H1 (cell line): Measurements from ENCODE around the gene TNN. TPM values are rescaled to one million over a fixed set of nuclear protein-coding genes. Genes with fewer than 3 reads are reported as not detected.

Source experiments
- CHD7 ChIP-seq: fragments of 300-600 bp; sonication (generic); IDR thresholded peaks from 2 replicates; pipeline ENCODE4 v1.7.1; 2012; ENCODE audit warnings: low read length, moderate library complexity, mild to moderate bottlenecking, inconsistent platforms; ENCODE audit not compliant: insufficient replicate concordance
- RAD21 ChIP-seq, 2 experiments: IDR thresholded peaks in 1 of 2; conservative IDR thresholded peaks in 1 of 2; 2 replicates each; pipeline ENCODE4 v1.6.1; 2011; ENCODE audit warnings: low read depth in 2 of 2, low read length in 2 of 2, improper control_type of control experiment in 1 of 2, inconsistent platforms in 1 of 2, mild to moderate bottlenecking in 1 of 2, moderate library complexity in 1 of 2
- RXRA ChIP-seq: IDR thresholded peaks from 2 replicates; pipeline ENCODE4 v1.6.1; 2011; ENCODE audit warnings: low read depth, mild to moderate bottlenecking, low read length, moderate library complexity; ENCODE audit not compliant: insufficient read depth
- polyA plus RNA-seq, 7 experiments: library from polyadenylated mRNA; depleted of rRNA in 3 of 7; stranded (reverse) in 5 of 7; unstranded in 2 of 7; fragments of >200 nt in 5 of 7; fragments of 200-250 nt in 2 of 7; gene quantifications; 1 replicate in 5 of 7; 2 replicates in 1 of 7; 4 replicates in 1 of 7; pipeline versions ENCODE4 v1.2.1 to v1.2.3, GENCODE V29; 2011 to 2013; ENCODE audit warnings: missing spikeins in 2 of 7, mixed read lengths in 2 of 7
- total RNA-seq: library from RNA; stranded (reverse); fragmentation: NEBNext Ultra II Directional; extraction: Animal tissue kit (Norgen Biotek cat#: 25700); gene quantifications from 2 replicates; pipeline ENCODE4 v1.2.1, GENCODE V29; 2021

Gene TNN
- total and polyA plus RNA-seq, 2 of the 8 experiments (the other 6 are each of a cell fraction or from before 2014, with no cell fraction given) = 0.21 to 0.30 TPM

- TF ChIP-seq CHD7 (no peak), RAD21 (IDR thresholded peaks at IDR 0.05 in 1 of 2, conservative IDR thresholded peaks at IDR 0.05 in 1 of 2; ENCODE audit: low read depth in 2 of 2, low read length in 2 of 2) (no peak), RXRA (no peak)
Observed at GRCh38 chr1:175114996-175115395, 47.4 kb downstream of the TNN start (continued).
